Lung (tissue), 12 donors: Measurements from ENCODE around the gene HOXB1. TPM values are rescaled to one million over a fixed set of nuclear protein-coding genes. Genes with fewer than 3 reads are reported as not detected.

Experiments used
- ATAC-seq: fragments of 200-7000 bp; cut with Tn5 transposase; one replicate; pipeline ENCODE4 v1.9.1; 2020; ENCODE audit warnings: moderate number of reproducible peaks; ENCODE audit not compliant: insufficient read depth, low FRiP score
- DNase-seq, 3 donors: peaks; one replicate each; pipeline ENCODE4 v3.0.0-alpha.2; 2013 to 2017
- H3K27ac ChIP-seq, 2 donors: one replicate each; pipeline ENCODE4 v1.5.1; 2013; ENCODE audit warnings: mild to moderate bottlenecking in 2 of 2, moderate library complexity in 2 of 2, control low read depth in 1 of 2, inconsistent platforms in 1 of 2, low read depth in 1 of 2, low read length in 1 of 2
- H3K27me3 ChIP-seq, 3 donors: one replicate each; pipeline ENCODE4 v1.5.1; 2013; ENCODE audit warnings: low read length in 2 of 3; ENCODE audit not compliant: control insufficient read depth in 3 of 3, insufficient read depth in 3 of 3
- H3K36me3 ChIP-seq, 4 donors: one replicate each; pipeline ENCODE4 v1.5.1; 2013; ENCODE audit warnings: low read length in 4 of 4, mild to moderate bottlenecking in 1 of 4, moderate library complexity in 1 of 4; ENCODE audit not compliant: control insufficient read depth in 4 of 4, insufficient read depth in 4 of 4
- H3K4me1 ChIP-seq, 5 donors: one replicate each; pipeline ENCODE4 v1.5.1; 2013; ENCODE audit warnings: low read length in 5 of 5, mild to moderate bottlenecking in 2 of 5, moderate library complexity in 1 of 5; ENCODE audit not compliant: control insufficient read depth in 5 of 5, insufficient read depth in 5 of 5
- H3K4me3 ChIP-seq: one replicate; pipeline ENCODE4 v1.5.1; 2013; ENCODE audit warnings: mild to moderate bottlenecking, control low read depth, moderate library complexity
- H3K9ac ChIP-seq, 2 donors: one replicate each; pipeline ENCODE4 v1.5.1; 2013; ENCODE audit warnings: low read length in 2 of 2, control low read depth in 1 of 2; ENCODE audit not compliant: insufficient read depth in 1 of 2
- H3K9me3 ChIP-seq, 4 donors: one replicate each; pipeline ENCODE4 v1.5.1; 2013; ENCODE audit warnings: low read length in 3 of 4, mild to moderate bottlenecking in 1 of 4, moderate library complexity in 1 of 4; ENCODE audit not compliant: control insufficient read depth in 4 of 4, insufficient read depth in 3 of 4
- CTCF ChIP-seq: IDR thresholded peaks from 2 replicates; pipeline ENCODE4 v1.5.1; 2012; ENCODE audit warnings: mild to moderate bottlenecking; ENCODE audit errors: control extremely low read depth, extremely low read depth
- WGBS, 2 donors: extraction: QIAGEN DNeasy Blood & Tissue Kit; methylation state at CpG; one replicate each; pipeline ENCODE4 v1.1.7; 2013; 5-methylcytosine and 5-hydroxymethylcytosine counted together
- polyA plus RNA-seq, 2 donors: library from polyadenylated mRNA; stranded (reverse); fragments of 200-250 nt; gene quantifications; one replicate each; pipeline ENCODE4 v1.2.1, GENCODE V29; 2013
- total RNA-seq, 2 donors: library from RNA; depleted of rRNA in 1 of 2; stranded (reverse); fragments of >200 nt in 1 of 2; gene quantifications; one replicate each; pipeline ENCODE4 v1.2.1, GENCODE V29; 2014 to 2021
- donor health status: control.
- donor health status: control.
- donor health status: Bipolar disorder and iron deficiency.
- donor health status: healthy.
- donor health status: DM: yes; HTN: yes; CAD: no.

HOXB1 gene
- total and polyA plus RNA-seq, 4 donors, result not detected

DNA sequence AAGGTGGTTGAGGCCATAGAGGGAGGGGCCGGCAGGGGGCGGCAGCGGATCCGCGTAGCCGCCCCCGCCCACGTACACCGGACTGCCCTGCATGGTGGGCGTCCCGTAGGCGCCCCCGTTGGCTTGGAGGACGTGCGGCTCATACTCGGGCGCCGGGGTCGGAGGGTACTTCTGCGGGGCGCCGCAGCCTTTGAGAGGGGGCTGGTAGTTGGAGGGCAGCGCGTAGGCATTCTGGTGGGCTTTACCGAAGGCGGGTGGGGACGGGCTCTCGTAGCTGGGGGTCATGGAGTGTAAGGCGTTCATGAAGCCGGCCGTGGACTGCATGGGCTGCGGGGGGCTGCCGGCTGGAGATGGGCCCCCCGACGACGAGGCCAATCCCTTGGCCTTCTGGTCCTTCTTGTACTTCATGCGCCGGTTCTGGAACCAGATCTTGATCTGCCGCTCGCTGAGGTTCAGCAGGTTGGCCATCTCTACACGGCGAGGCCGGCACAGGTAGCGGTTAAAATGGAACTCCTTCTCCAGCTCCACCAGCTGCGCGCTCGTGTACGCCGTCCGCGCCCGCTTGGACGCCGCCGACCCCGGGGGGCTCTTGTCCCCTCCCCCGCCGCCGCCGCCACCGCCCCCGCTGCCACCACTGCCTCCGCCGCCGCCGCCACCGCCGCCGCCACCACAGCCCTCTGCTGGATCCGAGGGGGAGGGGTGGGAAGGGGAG, 19.8 kb upstream of the HOXB1 start:
- ATAC-seq (no peak), DNase-seq (peak; percentile 55 to 58 (median 58))
- WGBS, 2 donors, result 49 to 79% methylated on average over 58 to 70 of the region's 70 CpGs
- peak overlapping the region in 1 of 2 donors; percentile 80 for H3K27ac ChIP-seq
- peaks cover 0 to 71% (median 0%) of the 10 kb centered on the region in 3 donors for H3K27me3 ChIP-seq
- H3K9me3 ChIP-seq, result peaks cover 0 to 3% (median 0%) of the 10 kb centered on the region in 4 donors
- TF ChIP-seq CTCF, result no peak
- H3K4me3 ChIP-seq, result no peak overlapping the region
- H3K4me1 ChIP-seq, result peaks cover 0 to 76% (median 10%) of the 10 kb centered on the region in 5 donors
- H3K9ac ChIP-seq, result peak overlapping the region in 1 of 2 donors; percentile 65
- H3K36me3 ChIP-seq, result peaks cover 0 to 18% (median 4%) of the 10 kb centered on the region in 4 donors

GRCh38 chr17:48549914-48550501, 19.2 kb upstream of the HOXB1 start:
- Histone ChIP-seq H3K4me3 (no peak overlapping the region), H3K9ac (peak overlapping the region in 1 of 2 donors; percentile 91), H3K36me3 (peaks cover 0 to 18% (median 4%) of the 10 kb centered on the region in 4 donors), H3K27ac (peak overlapping the region in 1 of 2 donors; percentile 80), H3K4me1 (peaks cover 0 to 83% (median 10%) of the 10 kb centered on the region in 5 donors), H3K9me3 (peaks cover 0 to 3% (median 0%) of the 10 kb centered on the region in 4 donors), H3K27me3 (peaks cover 0 to 73% (median 0%) of the 10 kb centered on the region in 3 donors)
- 64 to 80% methylated on average over 18 of the region's 18 CpGs for WGBS, 2 donors
- no peak for ATAC-seq
- peak in 2 of 3 donors; percentile 56 to 70 for DNase-seq
- no peak for TF ChIP-seq CTCF

- H3K4me1 ChIP-seq, result peaks cover 0 to 81% (median 10%) of the 10 kb centered on the region in 5 donors
- H3K27me3 ChIP-seq, result peaks cover 0 to 71% (median 0%) of the 10 kb centered on the region in 3 donors
- H3K9ac ChIP-seq, result peak overlapping the region in 1 of 2 donors; percentile 91
- peaks cover 0 to 18% (median 4%) of the 10 kb centered on the region in 4 donors for H3K36me3 ChIP-seq
- peaks cover 0 to 3% (median 0%) of the 10 kb centered on the region in 4 donors for H3K9me3 ChIP-seq
- H3K27ac ChIP-seq, result peak overlapping the region in 1 of 2 donors; percentile 52
- no peak for TF ChIP-seq CTCF
- 59 to 83% methylated on average over 3 of the region's 3 CpGs for WGBS, 2 donors
- ATAC-seq (no peak), DNase-seq (peak; percentile 41 to 65 (median 50))
- H3K4me3 ChIP-seq, result no peak overlapping the region
These were observed 18.4 kb upstream of the HOXB1 start for GRCh38 chr17:48549281-48549630.
